ENCODE results near the gene KNDC1. TPM values are rescaled to one million over a fixed set of nuclear protein-coding genes. Genes with fewer than 3 reads are reported as not detected.

The KNDC1 gene
- total and polyA plus RNA-seq, 2 donors (not counting 1 experiment from before 2014, with no cell fraction given): 0.17 to 0.45 TPM

GRCh38 chr10:133179651-133180050 is 19.6 kb downstream of the KNDC1 start:
- WGBS (ENCODE audit: insufficient coverage): 86% methylated on average over 26 of the region's 26 CpGs
- POLR2A ChIA-PET: no interaction called here
- peaks cover 6% of the 10 kb centered on the region for H3K9me3 Mint-ChIP-seq (ENCODE audit: insufficient read depth)

More at GRCh38 chr10:133179651-133180050, 19.6 kb downstream of the KNDC1 start:
- Histone ChIP-seq H2AFZ (ENCODE audit: insufficient read depth, low read depth, low read length, poor library complexity, severe bottlenecking) (no peak overlapping the region), H3K4me2 (replicated peaks; ENCODE audit: low read depth, low read length, poor library complexity, severe bottlenecking) (no peak overlapping the region), H3K27ac (ENCODE audit: low read length in 2 of 2) (no peak overlapping the region), H3K4me3 (ENCODE audit: control extremely low read depth in 1 of 5, extremely low read depth in 1 of 5, insufficient read depth in 1 of 5, low read depth in 2 of 5, low read length in 4 of 5) (no peak overlapping the region), H4K20me1 (ENCODE audit: control insufficient read depth, insufficient read depth, low read length, poor library complexity, severe bottlenecking) (no peaks in the 10 kb centered on the region), H3K4me1 (ENCODE audit: control insufficient read depth in 2 of 2, insufficient read depth in 2 of 2, low read length in 2 of 2) (no peaks in the 10 kb centered on the region), H3K79me2 (ENCODE audit: control insufficient read depth, insufficient read depth, low read length) (no peaks in the 10 kb centered on the region), H3K36me3 (replicated peaks in 1 of 2; ENCODE audit: control extremely low read depth in 1 of 2, control insufficient read depth in 1 of 2, extremely low read depth in 1 of 2, insufficient read depth in 2 of 2, low read length in 1 of 2) (no peaks in the 10 kb centered on the region), H3K9me3 (ENCODE audit: control extremely low read depth in 1 of 3, control insufficient read depth in 2 of 3, insufficient read depth in 1 of 3, low read length in 2 of 3) (peaks cover 0 to 31% (median 3%) of the 10 kb centered on the region in 3 donors), H3K27me3 (replicated peaks in 1 of 4; ENCODE audit: control extremely low read depth in 1 of 4, control insufficient read depth in 3 of 4, insufficient read depth in 4 of 4, low read length in 3 of 4) (peaks cover 0 to 4% (median 0%) of the 10 kb centered on the region in 4 experiments), H3K9ac (ENCODE audit: low read length) (no peak overlapping the region)
- no peak for TF ChIP-seq CTCF (IDR thresholded peaks at IDR 0.05)
- TF ChIP-seq EZH2 (IDR thresholded peaks at IDR 0.05; ENCODE audit: borderline replicate concordance, insufficient read depth, low read depth, low read length, poor library complexity, severe bottlenecking): no peak
- ATAC-seq (ENCODE audit: low read depth) (no peak), DNase-seq (no peak)
- intact Hi-C loops (cut with micrococcal nuclease): no loop called here
- no peak overlapping the region for H3K4me3 Mint-ChIP-seq
- no peak overlapping the region for H3K27ac Mint-ChIP-seq
- peaks cover under 1% of the 10 kb centered on the region for H3K4me1 Mint-ChIP-seq
- CTCF ChIA-PET: no interaction called here
- H3K27me3 Mint-ChIP-seq: peaks cover 4% of the 10 kb centered on the region
